OCI-M2 (cell line): ENCODE data around the gene LACTBL1.
"Not testable (repeated sequence)": the region's sequence is repeated elsewhere in the genome, so short reads cannot be mapped to it uniquely, and the experiment has no call there.

Source experiments
- DNase-seq: peaks from one replicate; lab custom pipeline; 2025; ENCODE audit not compliant: unreplicated experiment; lab: John Stamatoyannopoulos, UW

The LACTBL1 gene

GRCh38 chr1:22972760-22973159 is at the start of gene LACTBL1:
Gene LACTBL1, minus strand, starts transcription at chr1:22972866. Its CDS starts 550 bp downstream, at chr1:22972316.
- no peak for DNase-seq

GRCh38 chr1:23021834-23022233 is 49.2 kb upstream of the LACTBL1 start:
- DNase-seq, result no peak

GRCh38 chr1:23020706-23021405 is 48.2 kb upstream of the LACTBL1 start:
- no peak for DNase-seq

- DNase-seq, result no peak
Measured at GRCh38 chr1:23019863-23020625, 47.4 kb upstream of the LACTBL1 start.

- peak; percentile 75 for DNase-seq
Measured at GRCh38 chr1:23019094-23019862, 46.6 kb upstream of the LACTBL1 start, which contains the start of gene KDM1A. Gene KDM1A, plus strand, starts transcription at chr1:23019468. Its CDS starts 129 bp downstream, at chr1:23019597.

- no peak for DNase-seq
Measured at GRCh38 chr1:23018661-23019093, 46.0 kb upstream of the LACTBL1 start.

- DNase-seq, result no peak
Measured at GRCh38 chr1:23013657-23014056, 41.0 kb upstream of the LACTBL1 start.

- not testable (repeated sequence) for DNase-seq
Measured at GRCh38 chr1:23010025-23010424, 37.4 kb upstream of the LACTBL1 start.

GRCh38 chr1:23008901-23009300 is 36.2 kb upstream of the LACTBL1 start:
- DNase-seq, result no peak

GRCh38 chr1:23007106-23007505 is 34.4 kb upstream of the LACTBL1 start:
- no peak for DNase-seq

- not testable (repeated sequence) for DNase-seq
Measured at GRCh38 chr1:23004769-23005168, 32.1 kb upstream of the LACTBL1 start.

- no peak for DNase-seq
Measured at GRCh38 chr1:23004112-23004511, 31.4 kb upstream of the LACTBL1 start.

GRCh38 chr1:23002218-23002617 is 29.6 kb upstream of the LACTBL1 start:
- DNase-seq, result not testable (repeated sequence)

- DNase-seq, result not testable (repeated sequence)
Measured at GRCh38 chr1:23000133-23000532, 27.5 kb upstream of the LACTBL1 start.

GRCh38 chr1:22997528-22997927 is 24.9 kb upstream of the LACTBL1 start:
- DNase-seq, result not testable (repeated sequence)

GRCh38 chr1:22995774-22996173 is 23.1 kb upstream of the LACTBL1 start:
- DNase-seq, result no peak

GRCh38 chr1:22993220-22993795 is 20.6 kb upstream of the LACTBL1 start:
- not testable (repeated sequence) for DNase-seq

GRCh38 chr1:22992384-22992783 is 19.7 kb upstream of the LACTBL1 start:
- not testable (repeated sequence) for DNase-seq

GRCh38 chr1:22983944-22984343 is 11.3 kb upstream of the LACTBL1 start:
- DNase-seq, result no peak

- not testable (repeated sequence) for DNase-seq
Measured at GRCh38 chr1:22980471-22980790, 7.8 kb upstream of the LACTBL1 start.

GRCh38 chr1:22978299-22978698 is 5.6 kb upstream of the LACTBL1 start:
- DNase-seq, result no peak
